ENCODE results near the gene COL12A1.

Gene COL12A1

GRCh38 chr6:75176076-75176582, 29.7 kb downstream of the COL12A1 start:
- no peak for DNase-seq

DNA sequence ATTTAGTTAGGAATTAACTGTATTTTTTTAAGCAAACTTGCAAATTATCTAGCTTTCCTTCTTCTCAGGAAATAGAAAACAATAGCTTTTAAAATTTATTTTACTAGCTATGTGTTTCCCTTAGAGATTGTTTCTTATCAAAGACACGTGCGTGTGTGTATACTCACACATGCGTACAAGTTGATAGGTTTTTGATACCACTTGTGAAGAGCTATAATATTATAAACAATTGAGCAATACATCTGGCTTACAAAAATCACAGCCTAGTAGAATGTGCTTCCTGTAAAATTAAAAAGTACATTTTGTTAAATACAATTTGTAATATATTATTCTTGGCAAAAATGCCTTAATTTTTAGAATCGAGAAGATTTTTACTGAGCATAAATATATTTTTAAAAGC, 33.9 kb downstream of the COL12A1 start:
- no peak for DNase-seq

- peak; percentile 81 for DNase-seq
Observed at GRCh38 chr6:75171567-75171966, 34.3 kb downstream of the COL12A1 start.

DNA sequence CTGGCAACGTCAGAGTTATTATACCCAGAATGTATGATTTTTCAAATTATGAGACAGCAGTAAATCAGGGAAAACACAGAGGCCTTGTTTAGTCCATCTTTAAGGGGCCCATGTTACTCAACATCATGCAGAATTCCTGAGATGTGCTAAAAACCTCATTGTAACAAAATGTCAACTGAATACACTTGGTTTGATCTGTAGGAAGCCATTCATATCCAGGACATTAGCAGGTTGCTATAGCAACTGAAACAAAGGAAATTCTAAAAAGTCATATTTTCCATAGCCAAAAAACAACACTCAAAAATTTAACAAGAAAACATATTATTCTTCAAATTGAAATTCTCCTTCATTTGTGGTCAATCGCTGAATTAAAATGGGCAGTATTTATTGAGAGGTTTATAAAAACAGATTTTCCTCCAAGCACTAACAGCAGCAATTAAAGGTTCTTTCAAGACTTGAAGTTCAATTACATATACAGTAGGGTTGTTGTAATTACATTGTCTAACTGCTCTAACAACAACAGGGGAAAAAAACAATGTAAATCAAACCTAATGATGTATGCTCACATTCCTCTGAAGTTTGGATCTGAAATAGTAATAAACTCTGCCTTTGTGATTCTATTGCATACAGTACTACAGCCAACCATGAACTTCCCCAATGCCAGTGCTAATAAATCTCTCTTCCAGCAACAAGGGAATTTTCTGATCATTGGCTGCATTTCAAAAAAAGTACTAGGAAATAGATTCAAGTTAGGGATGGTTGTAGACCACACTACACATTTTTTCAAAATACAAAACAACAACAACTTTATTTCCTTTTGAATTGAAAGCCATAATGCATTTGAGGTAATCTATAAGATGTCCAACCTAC, 34.9 kb downstream of the COL12A1 start:
- no peak for DNase-seq

DNA sequence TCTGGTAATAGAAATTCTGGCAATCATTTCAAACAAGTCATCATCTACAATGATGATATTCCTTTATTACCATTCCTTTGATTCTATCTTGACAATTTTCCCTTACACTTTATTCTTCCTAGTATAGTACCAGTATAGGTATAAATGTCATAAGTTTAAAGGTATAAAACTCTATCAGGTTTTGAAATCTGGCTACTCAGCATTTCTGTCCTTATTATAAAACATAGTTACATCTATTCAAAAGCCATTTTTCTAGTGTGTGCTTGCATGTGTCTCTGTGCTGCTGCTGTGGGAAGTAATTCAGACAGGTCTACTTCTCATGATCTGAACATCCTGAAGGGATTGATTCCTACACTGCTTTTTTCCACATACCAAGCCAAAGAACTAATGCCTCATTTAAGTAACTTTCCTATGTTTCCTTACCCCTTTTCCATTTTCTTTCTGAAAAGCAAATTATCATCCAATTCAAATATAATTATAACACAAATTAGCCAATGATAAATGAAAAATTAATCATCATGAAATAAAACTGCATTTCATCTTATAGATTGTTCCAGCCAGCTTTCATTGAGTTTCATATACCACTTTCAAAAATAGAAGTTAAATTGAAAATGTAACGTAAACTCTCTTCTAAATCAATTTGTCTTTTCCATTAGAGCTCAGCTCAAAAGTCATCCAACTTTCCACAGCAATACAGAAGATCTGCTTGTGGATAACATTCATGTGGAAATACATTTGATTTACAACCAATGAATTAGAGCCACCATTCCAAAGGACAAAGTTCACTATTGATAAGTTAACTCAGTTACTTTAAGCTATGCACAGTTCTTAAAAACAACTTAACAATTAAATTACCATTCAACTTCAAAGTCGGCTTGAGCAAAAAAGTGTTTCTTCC, 35.9 kb downstream of the COL12A1 start:
- DNase-seq = no peak

DNA sequence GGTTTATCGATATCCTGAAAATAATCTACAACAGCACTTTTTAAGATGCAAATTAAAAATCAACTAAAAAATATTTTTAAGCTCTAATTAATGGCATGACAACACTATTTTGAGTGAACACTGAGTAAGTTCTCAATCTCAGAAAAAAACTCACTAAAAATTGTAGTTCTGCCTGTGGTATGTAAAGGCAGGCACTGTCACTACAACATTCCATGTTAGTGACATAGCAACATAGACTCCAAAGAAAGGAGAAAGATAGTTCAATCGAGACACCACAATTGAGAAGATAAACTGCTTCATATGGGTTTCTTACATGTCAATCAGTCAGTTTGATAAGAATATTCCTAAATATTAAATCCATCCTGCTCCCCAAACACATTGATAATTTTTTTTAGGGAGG, 38.0 kb downstream of the COL12A1 start:
- peak; percentile 68 for DNase-seq

GRCh38 chr6:75167325-75167724, 38.5 kb downstream of the COL12A1 start:
- no peak for DNase-seq

- no peak for DNase-seq
Observed at GRCh38 chr6:75166773-75167172, 39.1 kb downstream of the COL12A1 start.

DNA sequence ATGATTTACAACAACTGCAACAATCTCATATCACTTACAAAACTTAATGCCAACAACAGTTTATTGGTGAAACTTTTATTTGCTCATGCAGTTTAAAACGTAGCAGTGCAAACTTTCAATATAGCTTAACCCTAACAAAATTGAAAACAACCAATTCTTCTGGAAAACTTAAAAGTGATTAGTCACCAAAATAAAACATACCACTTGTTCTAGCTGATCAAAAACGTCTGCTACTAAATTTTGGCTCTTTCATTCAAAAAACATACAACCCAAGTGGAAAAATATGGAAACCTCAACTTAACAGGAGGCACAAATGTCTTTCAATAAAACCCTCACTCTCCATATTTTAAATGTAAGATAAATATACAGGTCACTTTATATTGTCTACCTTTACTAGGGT, 39.6 kb downstream of the COL12A1 start:
- DNase-seq = no peak

GRCh38 chr6:75158176-75158575, 47.7 kb downstream of the COL12A1 start:
- no peak for DNase-seq

DNA sequence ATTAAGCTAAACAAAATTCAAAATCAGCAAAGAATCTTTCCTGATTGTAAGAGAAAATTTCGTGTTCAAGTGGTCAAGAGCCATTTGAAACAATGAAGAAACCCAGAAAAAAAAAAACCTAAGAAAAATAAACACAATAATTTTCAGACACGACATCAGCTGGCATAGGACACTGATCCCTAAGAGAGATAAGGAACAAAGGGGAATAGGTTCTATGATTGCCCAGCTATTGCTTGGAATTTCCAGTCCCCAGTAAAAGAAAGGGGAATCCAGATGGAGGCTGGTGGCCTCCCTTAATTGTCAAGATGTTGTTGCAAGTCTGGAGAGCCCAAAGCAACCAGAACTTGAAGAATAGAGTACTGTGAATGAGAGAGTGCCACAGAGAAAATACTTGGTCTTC, 48.5 kb downstream of the COL12A1 start:
- DNase-seq = peak; percentile 31

- DNase-seq = no peak
Observed at GRCh38 chr6:75156186-75156878, 49.5 kb downstream of the COL12A1 start.

DNA sequence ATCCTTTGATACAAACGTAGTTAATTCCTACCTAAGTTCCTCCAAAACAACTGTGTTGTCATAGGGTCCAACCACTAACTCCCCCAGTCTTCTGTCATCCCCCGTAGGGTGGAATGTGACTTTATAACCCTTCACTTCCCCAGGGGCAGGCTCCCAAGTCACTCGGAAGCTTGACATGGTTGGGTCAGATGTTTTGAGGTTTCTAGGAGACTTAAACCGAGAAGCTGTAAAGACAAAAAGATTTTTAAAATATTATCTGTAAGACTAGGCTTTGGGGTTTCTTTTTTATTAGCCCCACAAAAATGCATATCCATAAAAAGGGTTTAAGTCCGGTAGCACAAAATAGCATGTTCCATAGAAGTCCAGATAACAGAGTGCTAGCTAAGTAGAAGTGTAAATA, 50.2 kb downstream of the COL12A1 start:
- no peak for DNase-seq

DNA sequence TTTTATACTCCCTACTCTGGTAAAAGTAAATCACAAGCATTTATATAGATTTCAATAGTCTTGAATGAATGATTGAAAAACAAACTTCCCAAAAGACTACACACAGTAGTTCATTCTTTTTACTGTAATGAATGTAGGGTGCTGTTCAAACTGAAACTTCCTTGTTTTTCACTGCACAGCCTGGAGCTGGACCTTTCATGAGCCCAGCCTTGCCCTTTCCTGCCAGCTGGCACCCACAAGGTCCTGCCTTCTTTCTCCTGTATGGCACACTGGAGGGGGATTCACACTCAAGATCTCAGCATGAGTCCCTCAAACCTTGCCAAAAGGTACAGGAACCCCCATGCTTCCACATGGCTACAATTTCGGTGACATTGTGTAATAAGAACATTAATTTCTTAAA, 50.9 kb downstream of the COL12A1 start:
- no peak for DNase-seq

GRCh38 chr6:75150685-75151412, 55.0 kb downstream of the COL12A1 start:
- DNase-seq = no peak

DNA sequence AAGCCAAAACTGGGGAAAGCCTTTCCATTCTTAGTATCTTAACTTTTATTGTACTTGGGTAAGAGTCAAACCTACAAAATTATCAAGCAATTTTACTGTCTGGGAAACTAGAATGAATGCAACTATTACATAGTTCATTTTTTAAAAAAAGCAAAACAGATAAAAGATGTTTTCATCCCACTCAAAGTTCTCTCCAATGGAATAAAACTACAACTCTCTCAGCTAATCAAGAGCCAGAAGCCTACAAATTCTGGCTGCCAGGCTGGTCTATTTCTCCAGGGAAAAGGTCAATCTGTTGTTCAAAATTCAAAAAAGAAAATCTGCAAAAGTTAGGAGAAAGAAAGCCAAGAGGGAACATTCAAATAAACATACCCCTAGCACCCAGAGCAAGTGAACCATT, 56.2 kb downstream of the COL12A1 start:
- DNase-seq = no peak

DNA sequence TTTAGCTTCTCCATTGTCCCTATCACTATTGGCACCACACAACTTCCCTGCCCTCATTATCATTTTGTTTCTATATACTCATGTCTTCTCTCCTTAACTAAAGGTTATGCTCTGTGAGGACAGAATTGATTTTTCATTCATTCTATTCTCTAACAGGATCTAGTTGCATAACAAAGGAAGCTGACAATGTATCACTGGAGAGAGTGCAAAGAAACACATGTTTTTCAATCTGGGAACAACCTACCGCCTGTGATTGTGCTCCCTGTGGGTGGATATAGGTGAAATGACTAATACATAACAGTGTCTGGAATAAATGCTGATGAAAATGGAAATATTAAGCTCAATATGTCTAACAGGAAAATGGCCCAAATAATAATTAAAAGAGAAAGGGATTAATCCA, 56.6 kb downstream of the COL12A1 start:
- no peak for DNase-seq

DNA sequence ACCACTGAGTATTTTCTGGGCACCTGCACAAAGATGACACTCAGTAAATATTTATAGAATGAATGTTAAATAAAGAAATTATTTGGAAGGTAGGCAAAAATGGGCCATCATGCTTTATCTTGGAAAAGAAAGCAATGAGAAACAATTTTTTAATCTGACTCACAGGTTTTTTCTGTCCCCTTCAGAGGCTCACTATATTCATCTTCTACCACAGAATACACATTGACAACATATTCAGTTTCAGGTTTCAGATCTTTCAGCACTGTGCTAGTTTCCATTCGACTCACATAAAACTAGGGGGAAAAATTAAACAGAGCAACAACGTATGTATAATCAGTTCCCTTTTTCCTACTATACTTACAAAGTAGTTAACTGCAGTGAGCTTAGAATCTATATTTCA, 58.3 kb downstream of the COL12A1 start:
- DNase-seq = peak; percentile 80

DNA sequence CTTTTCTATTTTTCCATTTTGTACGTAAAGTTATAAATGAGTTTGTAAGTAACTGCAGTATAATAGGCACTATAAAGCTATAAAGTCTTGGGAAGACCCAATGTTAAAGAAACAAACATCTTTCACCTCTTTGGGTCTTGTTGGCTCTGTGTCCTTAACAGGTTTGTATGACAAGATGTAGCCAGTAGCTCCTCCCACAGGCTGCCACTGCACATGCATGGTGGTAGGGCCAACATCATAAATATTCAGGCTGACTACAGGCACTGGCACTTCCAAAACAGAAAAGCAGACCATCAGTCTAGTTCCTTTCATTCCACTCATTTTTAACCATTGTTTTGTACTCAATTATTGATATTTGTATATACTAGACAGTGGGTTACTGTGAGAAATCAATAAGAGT, 59.9 kb downstream of the COL12A1 start:
- DNase-seq = no peak

GRCh38 chr6:75145211-75145610, 60.6 kb downstream of the COL12A1 start:
- DNase-seq = no peak

DNA sequence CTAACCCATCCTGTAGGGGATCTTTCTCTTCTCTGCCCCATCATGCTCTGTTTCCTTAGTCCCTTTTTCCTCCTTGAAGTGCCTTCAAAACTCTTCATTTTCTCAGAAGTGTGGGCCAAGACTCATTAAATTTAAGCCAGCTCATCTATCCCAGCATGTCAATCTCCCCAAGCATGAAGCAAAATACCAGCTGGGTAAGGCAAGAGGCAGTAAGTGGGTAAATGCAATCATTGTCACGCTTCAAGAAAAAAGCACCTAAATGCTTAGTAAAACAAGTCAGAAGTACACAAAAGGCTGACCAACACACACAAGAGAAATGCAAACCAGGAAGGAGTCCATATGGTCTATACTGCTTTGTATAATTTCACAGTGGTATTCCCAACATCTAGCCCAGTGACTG, 61.5 kb downstream of the COL12A1 start:
- no peak for DNase-seq

DNA sequence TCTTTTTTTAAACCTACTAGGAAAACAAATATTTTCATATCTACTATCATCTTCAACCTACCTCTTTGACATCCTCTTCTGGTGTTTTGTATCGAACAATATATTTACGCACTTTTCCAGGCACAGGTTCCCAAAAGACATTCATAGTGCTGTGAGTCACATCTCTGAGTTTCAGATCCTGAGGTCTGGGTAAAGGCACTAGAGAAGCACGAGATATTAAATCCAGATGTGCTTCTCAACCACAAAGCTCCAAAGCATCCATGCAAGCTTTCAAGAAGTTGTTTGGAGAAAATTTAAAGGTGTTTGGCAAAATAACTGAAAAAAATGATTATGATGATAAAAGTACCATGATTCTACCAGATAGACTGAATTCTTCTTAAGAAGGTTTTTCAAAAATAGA, 62.7 kb downstream of the COL12A1 start:
- peak; percentile 93 for DNase-seq

Measured in fibroblast of skin of back (primary cell).